IPS-11a (cell line): ENCODE results near the gene RHD.
A peak's percentile ranks its signal among the peaks of the same experiment; 100 is the strongest.
"Not testable (repeated sequence)": the region's sequence is repeated elsewhere in the genome, so short reads cannot be mapped to it uniquely, and the experiment has no call there.

ENCODE experiments used
- H3K4me3 ChIP-seq: one replicate; pipeline ENCODE4 v1.5.1; 2013; ENCODE audit warnings: low read depth, low read length, control low read depth

RHD gene

GRCh38 chr1:25256578-25256965 is 15.7 kb upstream of the RHD start:
- no peak overlapping the region for H3K4me3 ChIP-seq

GRCh38 chr1:25257196-25257595 is 15.1 kb upstream of the RHD start:
- no peak overlapping the region for H3K4me3 ChIP-seq

GRCh38 chr1:25259813-25260212 is 12.5 kb upstream of the RHD start:
- not testable (repeated sequence) for H3K4me3 ChIP-seq

- H3K4me3 ChIP-seq, result not testable (repeated sequence)
Observed at GRCh38 chr1:25260336-25260735, 12.0 kb upstream of the RHD start.

- peak overlapping the region; percentile 42 for H3K4me3 ChIP-seq
Observed at GRCh38 chr1:25266554-25267287, 5.6 kb upstream of the RHD start.

DNA sequence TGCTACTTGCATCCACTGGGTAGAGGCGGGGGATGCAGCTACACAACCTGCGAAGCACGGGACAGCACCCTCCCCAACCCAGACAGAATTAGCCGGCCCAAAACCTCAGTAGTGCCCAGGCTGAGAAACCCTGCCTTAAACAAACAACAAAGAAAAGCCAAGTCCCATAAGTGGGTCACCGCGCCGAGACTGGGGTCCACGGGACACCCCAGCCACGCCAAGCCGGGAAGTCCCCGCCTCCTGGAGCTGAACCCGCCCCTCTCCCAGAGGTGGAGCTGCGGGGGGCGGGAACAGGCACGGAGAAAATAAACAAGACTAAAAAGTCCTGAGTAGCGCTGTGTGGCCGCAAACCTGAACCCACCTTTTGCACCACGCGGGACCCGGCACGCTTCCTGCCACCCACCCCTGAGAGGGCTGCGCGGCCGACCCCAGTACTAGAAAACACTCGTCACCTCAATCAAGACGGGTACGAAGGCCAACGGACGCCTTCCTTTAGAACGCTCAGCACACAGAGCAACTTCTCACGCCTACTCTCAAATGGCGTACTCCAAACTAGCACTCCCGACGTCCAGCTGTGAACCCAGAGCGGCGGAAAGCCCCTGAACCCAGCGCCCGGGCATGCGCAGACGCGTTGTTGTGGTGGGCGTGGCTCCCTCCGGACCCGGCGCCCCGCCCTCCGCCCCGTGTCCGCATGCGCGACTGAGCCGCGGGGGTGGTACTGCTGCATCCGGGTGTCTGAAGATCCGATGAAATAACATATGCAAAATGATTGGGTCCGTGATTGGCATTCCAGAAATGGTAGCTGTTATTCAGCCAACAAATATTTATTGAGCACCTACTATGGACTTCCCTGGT is 4.8 kb upstream of the RHD start:
- peak overlapping the region; percentile 39 for H3K4me3 ChIP-seq

- peak overlapping the region; percentile 14 for H3K4me3 ChIP-seq
Observed at GRCh38 chr1:25268143-25268760, 4.1 kb upstream of the RHD start.

DNA sequence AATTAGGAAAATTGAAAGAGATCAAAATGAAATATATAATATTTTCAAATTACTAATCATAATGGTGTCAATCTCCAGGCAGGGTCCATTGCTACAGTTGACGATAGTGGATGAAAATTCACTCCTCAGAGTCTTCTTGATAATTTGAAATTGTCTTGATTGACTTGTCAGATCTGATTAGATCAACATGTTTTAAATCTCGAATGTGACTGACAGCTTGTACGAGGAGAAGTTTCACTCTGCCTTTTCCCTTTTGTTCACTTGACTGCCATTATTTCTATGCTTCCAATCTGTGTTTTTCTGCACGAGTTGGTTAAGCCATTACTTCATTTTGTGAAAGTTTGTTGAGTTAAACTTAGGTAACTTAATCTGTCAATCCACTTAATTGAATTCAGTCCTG is 3.3 kb downstream of the RHD start:
- not testable (repeated sequence) for H3K4me3 ChIP-seq

DNA sequence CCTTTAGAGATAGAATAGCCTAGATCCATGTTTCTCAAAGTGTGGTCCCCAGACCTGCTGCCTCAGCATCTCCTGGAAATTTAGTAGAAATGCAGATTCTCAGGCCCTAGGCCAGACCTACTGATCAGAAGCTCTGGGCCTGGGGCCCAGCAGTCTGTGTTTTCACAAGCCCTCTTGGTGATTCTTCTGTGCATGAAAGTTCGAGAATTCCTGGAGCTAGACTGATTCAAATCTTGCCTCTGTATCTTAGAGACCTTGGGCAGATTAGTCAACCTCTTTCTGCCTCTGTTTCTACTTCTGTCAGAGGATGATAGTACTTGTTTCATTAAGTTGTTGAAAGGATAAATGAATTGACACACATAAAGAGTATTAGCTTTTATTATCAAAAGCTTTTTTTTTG is 5.0 kb downstream of the RHD start:
- not testable (repeated sequence) for H3K4me3 ChIP-seq

- not testable (repeated sequence) for H3K4me3 ChIP-seq
Observed at GRCh38 chr1:25278358-25278757, 6.0 kb downstream of the RHD start.

GRCh38 chr1:25278790-25279189 is 6.5 kb downstream of the RHD start:
- not testable (repeated sequence) for H3K4me3 ChIP-seq

GRCh38 chr1:25279693-25280111 is 7.4 kb downstream of the RHD start:
- not testable (repeated sequence) for H3K4me3 ChIP-seq

- H3K4me3 ChIP-seq, result not testable (repeated sequence)
Observed at GRCh38 chr1:25285862-25286261, 13.6 kb downstream of the RHD start.

DNA sequence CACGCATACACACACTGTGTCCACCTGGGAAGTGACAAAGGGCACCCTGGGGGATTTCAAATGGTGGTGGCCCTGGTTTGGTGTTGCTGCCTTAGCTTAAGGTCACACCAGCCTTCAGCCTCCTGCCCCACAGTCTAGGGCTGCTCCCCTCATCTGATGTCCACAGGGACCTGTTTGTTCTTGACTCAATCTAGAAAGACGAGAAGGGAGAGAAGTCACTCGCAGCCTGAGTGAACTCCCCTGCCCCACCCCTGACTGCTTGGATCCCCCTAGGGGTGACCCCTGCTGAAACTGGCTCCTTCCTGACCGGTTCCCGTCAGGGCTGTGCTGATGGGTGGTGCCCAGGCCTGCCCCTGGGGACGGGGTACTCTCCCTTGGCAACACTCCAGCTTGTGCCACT is 14.9 kb downstream of the RHD start:
- H3K4me3 ChIP-seq, result not testable (repeated sequence)

- H3K4me3 ChIP-seq, result not testable (repeated sequence)
Observed at GRCh38 chr1:25288573-25289101, 16.3 kb downstream of the RHD start.

DNA sequence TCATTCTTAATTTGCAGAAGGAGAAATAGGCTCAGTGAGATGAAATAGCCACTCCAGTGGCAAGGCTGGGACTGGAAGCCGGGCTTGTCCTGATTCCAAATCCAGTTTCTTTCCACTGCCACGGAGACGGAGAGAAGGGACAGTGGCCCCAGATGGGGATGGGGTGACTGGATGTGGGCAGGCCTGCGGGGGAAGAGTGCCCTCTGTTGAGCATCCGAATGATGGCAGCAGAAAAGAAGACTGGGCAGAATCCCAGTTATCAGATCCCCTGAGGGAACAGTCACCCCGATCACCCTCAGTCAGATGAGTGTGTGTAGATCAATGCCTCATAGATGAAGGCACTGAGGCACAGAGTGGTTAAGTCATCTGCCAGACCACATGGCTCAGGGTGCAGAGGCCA is 17.7 kb downstream of the RHD start:
- H3K4me3 ChIP-seq, result not testable (repeated sequence)

DNA sequence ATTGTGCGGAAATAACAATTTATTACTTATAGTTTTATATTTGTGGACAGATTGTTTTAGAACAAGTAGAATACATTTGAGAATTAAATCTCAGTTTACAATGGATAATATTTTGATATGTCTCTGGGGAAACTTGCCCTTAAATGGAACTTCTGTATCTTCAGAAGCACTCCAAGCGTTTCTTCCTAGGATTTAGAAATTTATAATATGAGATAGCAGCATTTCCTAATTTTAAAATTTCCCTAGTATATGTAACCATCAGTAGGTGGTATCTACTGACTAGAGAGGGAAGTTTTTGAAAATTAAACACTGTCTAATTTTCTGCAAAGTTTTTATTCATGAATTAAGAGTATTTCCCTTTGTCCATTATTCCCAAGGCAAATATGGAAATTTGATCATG is 21.1 kb downstream of the RHD start:
- H3K4me3 ChIP-seq, result not testable (repeated sequence)

GRCh38 chr1:25294889-25295826 is 22.8 kb downstream of the RHD start:
- not testable (repeated sequence) for H3K4me3 ChIP-seq

DNA sequence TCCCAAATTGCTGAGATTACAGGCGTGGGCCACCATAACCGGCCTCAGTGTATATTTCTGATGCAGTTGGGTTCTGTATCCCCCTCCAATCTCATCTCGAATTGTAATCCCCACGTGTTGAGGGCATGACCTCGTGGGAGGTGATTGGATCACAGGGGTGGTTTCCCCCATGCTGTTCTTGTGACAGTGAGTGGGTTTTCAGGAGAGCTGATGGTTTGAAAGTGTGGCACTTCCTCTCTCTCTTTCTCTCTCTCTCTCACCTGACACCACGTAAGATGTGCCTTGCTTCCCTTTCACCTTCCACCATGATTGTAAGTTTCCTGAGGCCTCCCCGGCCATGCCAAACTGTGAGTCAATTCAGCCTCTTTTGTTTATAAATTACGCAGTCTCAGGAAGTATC is 24.2 kb downstream of the RHD start:
- not testable (repeated sequence) for H3K4me3 ChIP-seq

DNA sequence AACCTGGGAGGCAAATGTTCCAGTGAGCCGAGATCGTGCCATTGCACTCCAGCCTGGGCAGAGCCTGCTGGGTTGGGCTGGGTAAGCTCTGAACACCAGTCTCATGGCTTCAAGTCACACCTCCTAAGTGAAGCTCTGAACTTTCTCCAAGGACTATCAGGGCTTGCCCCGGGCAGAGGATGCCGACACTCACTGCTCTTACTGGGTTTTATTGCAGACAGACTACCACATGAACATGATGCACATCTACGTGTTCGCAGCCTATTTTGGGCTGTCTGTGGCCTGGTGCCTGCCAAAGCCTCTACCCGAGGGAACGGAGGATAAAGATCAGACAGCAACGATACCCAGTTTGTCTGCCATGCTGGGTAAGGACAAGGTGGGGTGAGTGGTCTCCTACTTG is 28.4 kb downstream of the RHD start:
- H3K4me3 ChIP-seq, result not testable (repeated sequence)

GRCh38 chr1:25302330-25302729 is 30.0 kb downstream of the RHD start:
- not testable (repeated sequence) for H3K4me3 ChIP-seq
